GM19035 (cell line): Measurements from ENCODE around the gene PTPRE.
A peak's percentile ranks its signal among the peaks of the same experiment; 100 is the strongest.

Experiments
- ATAC-seq: cut with Tn5 transposase; IDR thresholded peaks from one replicate; pipeline ENCODE4 v1.9.1; 2021; ENCODE audit not compliant: unreplicated experiment

Gene PTPRE

DNA sequence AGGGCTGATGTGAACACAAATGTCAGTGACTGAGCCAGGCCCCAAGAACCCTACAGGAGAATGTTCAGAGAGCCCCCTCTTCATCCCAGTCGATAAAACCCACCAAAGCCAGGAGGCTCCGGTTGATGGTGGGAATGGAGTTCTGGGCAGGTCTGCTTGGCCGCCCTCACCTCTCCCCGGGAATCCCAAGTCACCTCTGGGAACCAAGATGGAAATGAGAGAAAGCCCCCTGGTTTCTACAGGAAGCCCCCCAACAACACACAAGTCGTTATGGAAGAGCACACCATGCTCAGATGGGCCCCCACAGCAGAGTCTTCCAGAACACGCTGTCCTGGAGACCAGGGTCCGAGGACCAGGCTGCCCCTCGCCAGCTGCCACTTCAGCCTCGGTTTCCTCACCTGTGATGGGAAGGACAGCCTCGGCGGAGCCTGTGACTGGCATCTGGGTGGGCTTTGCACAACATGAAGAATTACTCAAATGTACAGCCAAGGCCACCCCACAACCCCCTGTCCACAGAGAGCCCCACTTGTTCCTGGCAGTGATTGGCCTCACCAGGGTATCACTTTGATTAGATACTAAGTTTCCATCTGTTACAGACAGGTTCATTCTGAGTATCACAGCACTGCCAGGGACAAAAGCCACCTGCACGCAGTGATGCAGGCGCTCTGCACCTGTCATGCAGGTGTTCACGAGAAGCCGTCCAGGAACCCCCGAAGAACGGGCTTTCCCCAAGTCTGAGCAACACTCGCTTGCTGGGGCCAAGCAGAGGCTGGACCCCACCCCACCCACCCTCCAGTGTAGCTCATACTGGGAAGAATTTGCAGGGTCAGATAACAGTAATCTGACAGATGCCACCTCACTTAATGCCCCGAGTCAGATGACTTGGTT is 161.7 kb downstream of the PTPRE start:
- no peak for ATAC-seq

DNA sequence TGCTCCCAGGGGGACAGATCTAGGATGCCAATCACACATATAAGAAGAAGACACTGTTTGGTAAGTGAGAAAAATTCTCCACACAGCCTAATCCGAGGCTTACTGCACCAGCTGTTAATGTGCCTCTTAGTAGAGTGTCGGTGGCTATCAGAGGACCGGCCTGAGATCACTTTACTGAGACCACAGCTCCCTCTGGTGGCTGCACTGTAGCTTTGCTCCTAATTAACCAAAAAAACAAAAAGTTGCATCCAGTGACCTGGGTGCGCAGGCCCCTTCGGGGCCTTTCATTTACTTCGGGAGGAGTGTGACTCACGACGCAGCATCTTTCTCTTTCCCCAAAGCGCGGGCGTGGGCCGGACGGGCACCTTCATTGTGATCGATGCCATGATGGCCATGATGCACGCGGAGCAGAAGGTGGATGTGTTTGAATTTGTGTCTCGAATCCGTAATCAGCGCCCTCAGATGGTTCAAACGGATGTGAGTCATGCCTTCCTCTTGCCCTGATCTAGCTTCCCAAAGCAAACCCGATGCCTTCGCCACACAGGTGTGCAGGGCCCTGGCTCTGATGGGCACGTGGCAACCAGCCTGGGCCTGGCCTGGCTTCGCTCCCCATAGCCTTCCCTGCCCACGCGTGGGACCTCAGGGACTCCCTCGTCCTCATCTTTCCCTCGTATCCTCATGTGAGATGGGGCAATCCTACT is 162.6 kb downstream of the PTPRE start:
- ATAC-seq = peak; percentile 64

DNA sequence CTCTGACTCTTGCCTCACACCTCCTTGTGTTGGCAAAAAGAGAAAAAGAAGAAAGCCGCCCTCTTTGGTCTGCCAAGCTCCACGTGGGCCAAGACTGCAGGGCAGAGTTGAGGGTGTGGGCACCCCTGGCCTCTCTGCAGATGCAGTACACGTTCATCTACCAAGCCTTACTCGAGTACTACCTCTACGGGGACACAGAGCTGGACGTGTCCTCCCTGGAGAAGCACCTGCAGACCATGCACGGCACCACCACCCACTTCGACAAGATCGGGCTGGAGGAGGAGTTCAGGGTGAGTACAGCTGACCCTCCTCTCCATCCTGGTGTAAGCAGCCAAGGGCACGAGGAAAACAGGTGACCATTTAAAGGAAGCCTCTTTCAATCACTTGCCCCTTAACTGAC is 163.3 kb downstream of the PTPRE start:
- ATAC-seq = no peak

DNA sequence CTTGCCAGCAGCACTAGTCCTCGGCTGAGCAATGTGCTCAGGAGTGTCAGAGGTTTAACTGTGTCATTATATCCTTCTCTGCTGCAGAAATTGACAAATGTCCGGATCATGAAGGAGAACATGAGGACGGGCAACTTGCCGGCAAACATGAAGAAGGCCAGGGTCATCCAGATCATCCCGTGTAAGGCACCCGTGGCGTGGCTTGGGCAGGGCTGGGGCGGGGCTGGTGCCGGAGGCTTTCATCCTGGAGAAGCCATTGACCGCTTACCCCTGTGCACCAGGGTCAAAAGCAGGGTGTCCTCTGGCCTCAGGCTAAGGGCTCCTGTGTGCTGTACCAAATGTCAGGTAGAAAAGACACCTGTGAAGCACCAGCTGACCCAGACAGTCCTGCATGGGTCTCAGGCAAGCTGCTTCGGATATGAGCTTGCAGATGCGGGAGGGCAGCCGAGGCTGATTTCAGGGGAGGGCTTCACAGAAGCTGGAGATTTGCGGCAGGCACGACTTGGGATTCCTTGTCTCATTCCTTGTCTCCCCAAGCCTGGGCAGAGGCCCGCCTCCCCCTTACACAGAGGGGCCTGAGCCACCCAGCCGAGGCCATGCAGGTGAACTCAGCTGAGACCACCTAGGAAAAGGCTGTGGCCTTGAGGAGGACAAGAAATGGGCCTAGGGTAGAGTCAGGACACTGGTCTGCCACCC is 164.0 kb downstream of the PTPRE start:
- ATAC-seq = no peak

DNA sequence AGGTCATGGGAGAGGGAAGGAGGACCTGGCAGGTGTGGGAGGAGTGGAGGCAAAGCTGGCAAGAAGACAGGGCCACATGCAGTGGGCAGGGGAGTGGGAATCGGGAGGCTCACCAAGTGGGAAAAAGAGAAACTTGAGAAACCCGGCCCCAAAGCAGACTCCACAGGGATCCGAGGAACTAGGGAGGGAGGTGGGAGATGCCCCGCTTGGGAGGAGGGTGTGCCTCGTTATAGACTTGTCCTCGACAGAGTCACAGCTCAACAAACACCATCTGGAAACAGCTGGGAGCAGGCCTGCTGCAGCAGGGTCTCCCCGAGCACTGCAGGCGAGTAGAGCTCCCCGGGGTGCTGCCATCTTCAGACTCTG is 164.5 kb downstream of the PTPRE start:
- ATAC-seq = no peak

DNA sequence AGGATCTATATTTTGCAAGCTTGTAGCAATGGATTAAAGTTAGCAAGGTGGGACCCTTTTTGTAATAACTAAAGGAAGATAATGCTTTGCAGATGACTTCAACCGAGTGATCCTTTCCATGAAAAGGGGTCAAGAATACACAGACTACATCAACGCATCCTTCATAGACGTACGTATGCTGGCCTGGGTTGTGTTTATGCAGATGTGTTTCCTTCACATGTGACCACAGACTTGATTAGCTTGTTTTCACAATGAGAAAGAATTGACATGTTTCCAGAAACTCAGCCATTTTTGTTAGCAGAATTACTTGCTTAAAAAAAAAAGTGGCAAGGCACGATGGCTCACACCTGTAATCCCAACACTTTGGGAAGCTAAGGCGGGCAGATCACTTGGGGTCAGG is 165.1 kb downstream of the PTPRE start:
- ATAC-seq = no peak

DNA sequence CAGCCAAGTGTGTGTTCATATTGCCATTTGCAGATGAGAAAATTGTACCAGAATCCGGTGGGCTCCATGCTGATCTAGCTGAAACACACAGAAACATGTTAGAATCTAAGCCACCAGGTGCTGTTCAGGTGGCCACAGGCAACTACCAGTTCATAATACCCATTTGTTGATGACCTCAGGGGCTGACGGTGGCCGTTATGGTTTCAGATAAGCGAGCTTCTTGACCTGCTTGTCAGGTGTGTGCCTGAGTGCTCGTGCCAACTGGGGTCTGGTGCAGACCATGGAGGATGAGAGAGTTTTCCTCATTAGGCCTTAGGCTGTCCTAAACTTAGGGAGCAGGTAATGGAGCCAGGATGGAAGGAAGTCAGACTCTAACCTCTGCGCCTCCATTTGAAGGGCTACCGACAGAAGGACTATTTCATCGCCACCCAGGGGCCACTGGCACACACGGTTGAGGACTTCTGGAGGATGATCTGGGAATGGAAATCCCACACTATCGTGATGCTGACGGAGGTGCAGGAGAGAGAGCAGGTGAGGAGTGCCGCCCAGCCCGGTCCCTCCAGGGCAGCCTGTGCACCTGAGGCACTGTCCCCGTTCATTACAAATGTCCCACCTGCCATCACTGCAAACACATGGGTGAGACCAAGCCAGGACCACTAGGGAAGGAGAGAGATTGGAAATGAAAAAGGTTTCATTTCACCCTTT is 166.2 kb downstream of the PTPRE start:
- ATAC-seq = no peak

DNA sequence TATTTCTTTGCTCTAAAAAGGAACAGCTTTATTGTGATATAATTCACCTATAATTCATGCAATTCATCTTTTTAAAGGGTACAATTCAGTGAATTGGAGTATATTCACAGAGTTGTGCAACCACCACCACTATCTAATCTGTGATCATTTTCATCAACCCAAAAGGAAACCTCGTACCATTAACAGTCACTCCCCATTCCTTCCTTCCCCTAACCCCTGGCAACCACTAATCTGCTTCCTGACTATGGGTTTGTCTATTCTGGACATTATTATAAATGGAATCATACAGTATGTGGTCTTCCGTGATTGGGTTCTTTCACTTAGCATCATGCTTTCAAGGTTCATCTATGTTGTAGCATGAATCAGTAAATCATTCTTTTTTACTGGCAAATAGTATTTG is 167.0 kb downstream of the PTPRE start:
- ATAC-seq = no peak

DNA sequence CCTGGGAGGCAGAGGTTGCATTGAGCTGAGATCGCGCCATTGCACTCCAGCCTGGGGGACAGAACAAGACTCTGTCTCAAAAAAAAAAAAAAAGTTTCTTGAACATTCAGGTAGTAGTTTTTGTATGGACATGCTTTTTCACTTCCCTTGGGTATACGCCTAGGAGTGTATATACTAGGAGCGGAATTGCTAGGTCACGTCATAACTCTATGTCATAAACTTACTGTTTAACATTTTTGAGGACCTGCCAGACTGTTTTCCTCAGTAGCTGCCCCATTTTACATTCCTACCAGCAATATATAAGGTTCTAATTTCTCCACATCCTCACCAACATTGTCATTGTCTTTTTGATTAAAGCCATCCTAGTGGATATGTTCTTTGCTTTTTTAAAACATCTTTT is 167.7 kb downstream of the PTPRE start:
- ATAC-seq = no peak

DNA sequence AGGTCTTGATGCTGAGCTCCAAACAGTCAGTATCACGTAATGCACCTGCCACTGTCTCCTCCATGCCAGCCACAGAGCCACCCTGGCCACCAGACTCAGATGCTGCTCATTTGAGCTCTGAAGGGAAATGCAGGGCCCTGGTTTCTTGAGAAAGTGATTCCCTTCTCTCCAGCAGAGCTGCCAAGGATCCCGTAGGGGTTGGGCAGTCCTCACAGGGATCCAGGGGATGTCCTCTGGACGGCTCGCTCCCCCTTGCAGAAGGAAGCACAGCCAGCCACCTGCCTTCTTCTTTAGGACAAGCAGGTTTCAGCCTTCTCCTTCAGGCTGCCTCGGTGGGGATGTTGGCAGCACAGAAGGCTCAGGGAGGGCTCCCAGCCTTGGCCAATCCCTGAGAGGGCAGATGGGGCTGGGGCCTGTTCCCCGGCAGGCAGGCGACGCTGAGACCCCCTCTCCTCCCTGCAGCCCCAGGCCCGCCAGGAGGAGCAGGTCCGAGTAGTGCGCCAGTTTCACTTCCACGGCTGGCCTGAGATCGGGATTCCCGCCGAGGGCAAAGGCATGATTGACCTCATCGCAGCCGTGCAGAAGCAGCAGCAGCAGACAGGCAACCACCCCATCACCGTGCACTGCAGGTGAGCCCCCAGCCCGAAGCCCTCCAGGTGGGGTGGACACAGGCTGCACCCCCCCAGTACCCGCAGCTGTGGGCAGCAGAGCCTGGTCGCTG is 170.4 kb downstream of the PTPRE start:
- no peak for ATAC-seq

DNA sequence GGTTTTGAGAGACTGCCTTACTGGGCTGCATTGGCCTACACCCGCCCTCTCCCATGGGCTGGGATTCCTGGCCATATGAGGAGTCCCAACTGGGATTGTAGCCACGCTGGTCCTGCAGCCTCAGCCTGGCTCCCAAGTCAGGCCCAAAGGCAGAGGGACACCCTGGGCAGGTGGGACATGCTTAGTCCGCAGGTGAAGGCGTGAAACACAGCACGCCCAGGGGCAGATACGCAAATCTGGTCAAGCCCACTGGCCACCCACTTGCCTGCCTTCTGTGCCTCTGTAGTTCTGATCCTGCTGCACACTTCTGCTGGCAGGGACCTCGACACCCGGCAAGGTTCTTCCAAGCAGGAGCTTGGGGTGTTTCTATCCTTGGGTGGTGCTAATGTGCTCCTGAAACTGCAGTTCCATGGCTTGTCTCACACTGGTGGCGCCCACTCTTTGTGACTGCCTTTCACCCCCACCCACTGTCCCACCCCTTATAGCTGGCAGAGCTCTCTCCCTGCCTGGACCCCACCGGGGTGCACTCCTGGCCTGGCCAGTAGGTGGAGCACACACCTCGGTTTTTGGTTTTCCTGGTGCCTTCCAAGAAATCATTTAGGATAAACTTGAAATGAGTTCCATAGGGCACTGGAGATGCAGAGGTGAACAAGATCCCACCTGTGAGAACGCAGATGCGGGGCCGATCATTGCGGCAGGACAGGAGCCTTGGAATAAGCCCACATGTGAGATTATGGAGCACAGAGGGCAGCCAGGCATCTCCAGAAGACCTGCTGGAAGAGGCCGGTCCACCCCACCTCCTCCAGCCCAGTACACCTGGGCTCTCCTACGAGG is 171.4 kb downstream of the PTPRE start:
- peak; percentile 63 for ATAC-seq

DNA sequence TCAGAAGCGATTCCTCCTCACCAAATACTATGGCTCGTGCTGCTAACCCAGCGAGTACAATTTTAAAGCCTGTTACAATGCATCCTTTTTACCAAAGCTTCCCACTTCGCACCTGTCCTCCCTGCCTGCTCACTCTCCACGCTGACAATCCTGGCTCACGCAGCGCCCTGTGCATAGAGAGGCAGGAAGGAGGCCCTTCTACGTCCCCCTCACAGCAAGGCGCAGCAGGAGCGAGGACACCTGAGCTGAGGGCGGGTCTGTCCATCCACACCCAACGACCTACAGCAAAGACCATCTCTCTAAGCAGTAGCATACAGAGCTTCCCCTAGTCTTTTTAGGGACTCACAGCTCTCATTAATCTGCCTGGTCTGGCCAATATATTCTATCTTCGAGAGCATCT is 173.3 kb downstream of the PTPRE start:
- no peak for ATAC-seq

DNA sequence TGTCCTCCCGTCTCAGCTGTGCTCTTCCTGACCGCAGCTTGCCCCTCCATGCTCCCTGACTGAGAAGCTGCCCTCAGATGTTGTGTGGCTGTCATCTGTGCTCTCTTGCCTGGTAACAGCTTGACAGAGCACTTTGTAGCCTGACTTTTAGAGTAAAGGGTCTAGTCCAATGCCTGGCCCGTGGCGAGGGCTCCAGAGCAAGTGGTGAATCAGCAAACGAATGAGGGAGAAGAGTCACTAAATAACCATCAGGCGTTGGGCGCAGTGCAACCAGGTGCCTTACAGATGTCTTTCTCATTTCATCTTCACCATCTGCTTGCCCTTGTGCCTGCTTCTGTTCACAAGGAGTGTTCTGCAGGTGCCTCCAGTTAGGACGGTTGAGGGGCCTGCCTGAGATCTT is 173.7 kb downstream of the PTPRE start:
- no peak for ATAC-seq

DNA sequence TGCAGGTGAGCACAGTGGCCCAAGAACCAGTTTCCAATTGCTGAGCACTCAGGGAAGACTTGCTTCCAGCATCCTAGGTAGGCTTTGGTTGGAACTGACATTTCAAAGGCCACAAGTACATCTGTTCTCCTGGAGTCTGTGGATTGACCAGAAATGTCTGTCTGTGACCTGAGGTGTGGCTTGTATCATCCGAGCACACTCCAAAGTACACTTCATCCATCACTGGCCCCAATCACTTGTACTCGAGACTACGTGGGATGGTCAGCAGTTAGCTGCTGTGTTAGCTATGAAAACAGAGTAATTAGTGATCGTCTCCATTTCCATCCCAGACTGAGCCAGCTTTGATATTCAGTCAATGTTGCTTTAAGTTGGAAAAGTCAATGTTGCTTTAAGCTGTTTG is 174.3 kb downstream of the PTPRE start:
- ATAC-seq = no peak

DNA sequence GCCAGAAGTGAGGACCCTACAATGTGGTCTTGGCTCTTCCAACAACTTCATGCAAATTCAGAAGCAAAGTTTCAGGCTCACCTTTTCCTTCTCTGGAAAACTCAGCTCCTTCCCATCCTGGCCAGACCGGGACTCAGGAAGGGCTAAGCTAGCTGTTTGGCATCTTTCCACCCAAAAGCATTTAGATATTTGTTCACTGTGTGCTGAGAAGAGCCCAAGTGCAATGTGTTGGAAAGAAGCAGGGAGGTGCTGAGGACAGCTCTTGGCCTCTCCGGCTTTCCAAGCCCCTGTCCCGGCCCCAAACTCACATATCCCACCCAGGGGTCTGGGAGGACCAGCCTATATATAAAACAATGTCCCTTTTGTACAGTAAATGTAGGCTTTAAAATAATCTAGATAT is 174.8 kb downstream of the PTPRE start:
- ATAC-seq = no peak

DNA sequence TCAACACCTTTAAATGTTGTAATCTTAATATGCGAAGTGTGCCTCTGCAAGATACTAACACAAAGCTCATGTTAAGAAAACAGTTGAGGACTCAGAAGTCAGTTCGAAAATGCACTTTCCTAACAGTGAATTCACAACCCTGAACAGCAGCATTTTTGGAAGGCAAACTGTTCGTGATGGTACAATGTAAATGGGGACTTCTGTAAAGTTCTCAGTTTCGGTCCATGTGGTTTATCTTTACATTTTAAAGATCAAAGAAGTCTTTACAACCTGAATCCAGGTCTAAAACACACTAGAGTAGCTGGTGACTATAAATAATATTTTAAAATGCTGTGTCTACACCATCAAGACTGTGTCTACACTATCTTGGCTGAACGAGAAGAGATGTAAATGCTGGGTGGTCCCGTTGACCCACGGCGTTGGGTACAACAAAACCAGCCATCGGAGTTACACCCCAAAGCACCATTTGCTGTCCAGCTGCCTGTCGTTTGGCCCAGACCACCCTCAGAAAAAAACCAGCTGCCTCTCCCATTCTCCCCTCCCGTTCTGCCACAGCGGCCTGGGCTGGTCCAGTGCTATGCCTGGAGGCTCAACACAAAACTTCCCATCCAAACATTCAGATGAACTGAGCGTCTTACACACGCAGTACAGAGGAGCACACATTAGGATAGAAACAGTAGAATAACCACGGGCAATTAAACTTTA is 176.4 kb downstream of the PTPRE start:
- no peak for ATAC-seq

DNA sequence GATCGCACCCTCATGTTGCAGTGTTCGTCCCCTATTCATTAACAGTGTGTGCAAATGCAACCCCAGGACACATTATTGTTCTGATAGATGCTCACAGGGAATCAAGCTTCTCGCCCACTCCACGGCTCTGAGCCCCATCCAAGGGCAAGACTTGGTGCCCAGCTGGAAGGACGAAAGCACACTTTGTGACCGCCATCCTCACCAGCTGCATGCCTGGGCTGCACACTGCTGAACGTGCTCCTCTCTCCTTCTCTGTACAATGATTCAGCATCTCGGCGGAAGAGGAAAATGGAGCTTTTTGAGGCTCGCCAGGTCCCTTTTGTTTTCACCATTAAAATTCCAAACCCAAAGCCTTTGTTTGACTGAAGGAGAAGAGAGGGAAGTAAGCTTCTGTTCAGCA is 177.5 kb downstream of the PTPRE start:
- ATAC-seq = no peak

DNA sequence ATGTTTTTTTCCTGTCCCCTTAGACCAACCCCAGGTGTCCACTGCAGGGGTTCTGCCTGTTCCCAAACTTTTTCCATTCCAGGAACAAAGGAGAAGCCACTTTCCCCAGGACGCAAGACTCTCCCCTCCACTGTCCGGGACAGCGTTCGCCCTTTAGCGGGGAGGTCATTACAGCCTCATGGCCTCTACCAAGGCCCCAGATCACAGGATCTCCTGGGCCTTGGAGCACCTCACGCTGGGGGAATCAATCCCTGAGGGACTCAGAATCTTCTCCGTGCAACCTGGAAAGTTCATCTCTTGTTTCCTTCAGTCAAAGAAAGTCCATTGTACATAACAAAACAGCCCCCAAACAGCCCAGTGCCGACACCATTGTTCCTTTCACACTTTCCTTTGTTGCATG is 178.1 kb downstream of the PTPRE start:
- ATAC-seq = no peak
